Endothelial cell of umbilical vein (primary cell): ENCODE measurements around the gene ATP5IF1. TPM values are rescaled to one million over a fixed set of nuclear protein-coding genes. Genes with fewer than 3 reads are reported as not detected.

Source experiments
- BruUV-seq: library from RNA; stranded (reverse); fragments of 400-500 nt; replicated peaks from 2 replicates; lab custom pipeline; 2021; lab: Mats Ljungman, UMichigan
- CTCF ChIA-PET: fragments of 300-600, 350-600 bp; sonication (Branson Sonifier 250); formaldehyde crosslinking; loops from one replicate; lab custom pipeline; 2021; ENCODE audit warnings: antibody characterized with exemption, inconsistent platforms; lab: Charles Lee
- POLR2A ChIA-PET: fragments of 300-600, 350-600 bp; sonication (Branson Sonifier 250); formaldehyde crosslinking; loops from one replicate; lab custom pipeline; 2021; ENCODE audit warnings: antibody characterized with exemption, inconsistent platforms; lab: Charles Lee
- DNase-seq: peaks from one replicate; pipeline ENCODE4 v3.0.0-alpha.2; 2011; ENCODE audit warnings: low read depth, low spot score
- FAIRE-seq: peaks from 2 replicates; lab custom pipeline; 2011; peaks lifted over from hg19 to GRCh38; lab: Jason Lieb, UNC
- H2AFZ ChIP-seq: 2 replicates; pipeline ENCODE4 v1.6.0; 2012; ENCODE audit warnings: low read depth, low read length, control low read depth, inconsistent platforms
- H3K27ac ChIP-seq: 2 replicates; pipeline ENCODE4 v1.5.1; 2011; ENCODE audit warnings: low read depth, mild to moderate bottlenecking, control low read depth, low read length, moderate library complexity; ENCODE audit not compliant: insufficient read depth
- H3K27me3 ChIP-seq, 2 experiments: 2 replicates each; pipeline versions ENCODE4 v1.6.0 to v1.6.1; 2011; ENCODE audit warnings: low read length in 2 of 2, mixed read lengths in 1 of 2; ENCODE audit not compliant: control insufficient read depth in 2 of 2, insufficient read depth in 2 of 2
- H3K36me3 ChIP-seq, 2 experiments: 2 replicates in 1 of 2; 3 replicates in 1 of 2; pipeline ENCODE4 v1.5.1; 2011; ENCODE audit warnings: low read length in 2 of 2, mild to moderate bottlenecking in 1 of 2, moderate library complexity in 1 of 2; ENCODE audit not compliant: control insufficient read depth in 2 of 2, insufficient read depth in 2 of 2; ENCODE audit errors: extremely low read depth in 1 of 2
- H3K4me1 ChIP-seq: 3 replicates; pipeline ENCODE4 v1.5.1; 2011; ENCODE audit warnings: mild to moderate bottlenecking, low read length; ENCODE audit not compliant: control insufficient read depth, insufficient read depth; ENCODE audit errors: extremely low read depth
- H3K4me2 ChIP-seq: 2 replicates; pipeline ENCODE4 v1.6.1; 2011; ENCODE audit warnings: low read length, control low read depth, mixed read lengths; ENCODE audit not compliant: insufficient read depth
- H3K4me3 ChIP-seq, 3 experiments: fragments of 200-600 bp in 1 of 3; sonication (generic), shearing (Covaris generic) in 1 of 3; replicated peaks in 1 of 3; 2 replicates each; pipeline ENCODE4 v1.5.1; 2011 to 2016; ENCODE audit warnings: control low read depth in 3 of 3, low read length in 3 of 3, mild to moderate bottlenecking in 2 of 3, inconsistent platforms in 1 of 3, low read depth in 1 of 3, moderate library complexity in 1 of 3; ENCODE audit not compliant: insufficient read depth in 1 of 3
- H3K79me2 ChIP-seq: 2 replicates; pipeline ENCODE4 v1.6.0; 2012; ENCODE audit warnings: low read length, inconsistent platforms; ENCODE audit not compliant: control insufficient read depth, insufficient read depth
- H3K9ac ChIP-seq: replicated peaks from 2 replicates; pipeline ENCODE3; 2011; ENCODE audit warnings: low read length, control low read depth; ENCODE audit not compliant: insufficient read depth; ENCODE audit errors: extremely low read depth
- H3K9me1 ChIP-seq: replicated peaks from 3 replicates; pipeline ENCODE4 v1.6.0; 2011; ENCODE audit warnings: mild to moderate bottlenecking, low read length; ENCODE audit not compliant: control insufficient read depth, insufficient read depth; ENCODE audit errors: extremely low read depth
- H3K9me3 ChIP-seq: replicated peaks from 2 replicates; pipeline ENCODE4 v1.5.1; 2012; ENCODE audit warnings: low read length, inconsistent platforms; ENCODE audit not compliant: control insufficient read depth, insufficient read depth
- H4K20me1 ChIP-seq: replicated peaks from 2 replicates; pipeline ENCODE3; 2011; ENCODE audit warnings: mild to moderate bottlenecking, low read length; ENCODE audit not compliant: control insufficient read depth, insufficient read depth; ENCODE audit errors: extremely low read depth
- CTCF ChIP-seq, 2 donors: IDR thresholded peaks; 1 replicate in 1 of 2; 2 replicates in 1 of 2; pipeline ENCODE4 v1.5.1; 2011; ENCODE audit warnings: low read length in 2 of 2, mild to moderate bottlenecking in 2 of 2, moderate library complexity in 2 of 2, control low read depth in 1 of 2, inconsistent platforms in 1 of 2, low read depth in 1 of 2; ENCODE audit not compliant: insufficient read depth in 1 of 2; ENCODE audit errors: extremely low read depth in 1 of 2
- EZH2 ChIP-seq: IDR thresholded peaks from 2 replicates; pipeline ENCODE4 v1.6.1; 2012; ENCODE audit warnings: borderline replicate concordance, low read depth, mild to moderate bottlenecking, moderate library complexity, low read length, inconsistent platforms; ENCODE audit not compliant: severe bottlenecking
- JUN ChIP-seq: IDR thresholded peaks from 2 replicates; pipeline ENCODE4 v1.6.1; 2011; ENCODE audit warnings: borderline replicate concordance, low read depth; ENCODE audit not compliant: insufficient read length, insufficient read depth
- dilution Hi-C: fragments of 300-500 bp; cut with MboI; formaldehyde crosslinking; loops from one replicate; pipeline ENCODE4 v1.15.0; 2019; ENCODE audit warnings: low sequenced_read_pairs; ENCODE audit not compliant: extremely low pct_ligation_motif_present
- intact Hi-C: fragments of 100-400 bp; cut with micrococcal nuclease; formaldehyde crosslinking; loops from one replicate; pipeline ENCODE4 v1.10.0; 2022
- polyA plus RNA-seq, 4 experiments: library from polyadenylated mRNA; depleted of rRNA in 3 of 4; stranded (reverse) in 3 of 4; unstranded in 1 of 4; fragments of >200 nt; gene quantifications; 2 replicates each; pipeline versions ENCODE4 v1.2.1 to v1.2.3, GENCODE V29; 2011 to 2012; ENCODE audit warnings: missing spikeins in 1 of 4
- total RNA-seq: library from RNA; stranded (reverse); gene quantifications from 2 replicates; pipeline ENCODE4 v1.2.3, GENCODE V29; 2021

Gene ATP5IF1
- total and polyA plus RNA-seq, 2 donors (not counting 3 experiments of a cell fraction or from before 2014, with no cell fraction given) = 133 to 243 TPM

- intact Hi-C loops (loop anchor here (1.0 to 2.0 kb wide), 7 partner anchors 12 to 629 kb away; partner anchors contain the start of genes MED18 and SESN2), dilution Hi-C loops (no loop called here)
- peaks cover 29% of the 10 kb centered on the region for H3K4me1 ChIP-seq
- H3K27ac ChIP-seq = peak overlapping the region; percentile 22
- DNase-seq = no peak
- H3K4me3 ChIP-seq = peak overlapping the region in 2 of 3 experiments; percentile 12 to 51
- peak overlapping the region; percentile 13 for H3K9ac ChIP-seq
- ChIA-PET CTCF (interaction anchor here (0.6 to 3.6 kb wide), 38 partner anchors 11 to 630 kb away, joined by 3 to 83 read pairs (median 8); partner anchors contain the start of genes ATP5IF1, MED18, PHACTR4 and SESN2), POLR2A (interaction anchor here (1.1 to 2.3 kb wide), 4 partner anchors 11 to 334 kb away, joined by 3 to 13 read pairs (median 7); partner anchors contain the start of genes RCC1 and SESN2)
- peaks cover 2% of the 10 kb centered on the region for H3K79me2 ChIP-seq
- H3K9me3 ChIP-seq = no peaks in the 10 kb centered on the region
- FAIRE-seq = peak; percentile 47
- no peaks in the 10 kb centered on the region for H4K20me1 ChIP-seq
- no peaks in the 10 kb centered on the region for H3K36me3 ChIP-seq
- TF ChIP-seq EZH2 = no peak
- H2AFZ ChIP-seq = peak overlapping the region; percentile 98
- H3K9me1 ChIP-seq = no peaks in the 10 kb centered on the region
- H3K4me2 ChIP-seq = peak overlapping the region; percentile 90
- H3K27me3 ChIP-seq = no peaks in the 10 kb centered on the region
- BruUV-seq = no TSS peak
Measured at GRCh38 chr1:28247612-28248272, 11.8 kb downstream of the ATP5IF1 start.

GRCh38 chr1:28248273-28249012, 12.5 kb downstream of the ATP5IF1 start:
- dilution Hi-C loops (no loop called here), intact Hi-C loops (loop anchor here (1.0 to 2.0 kb wide), 8 partner anchors 11 to 628 kb away; partner anchors contain the start of genes MED18 and SESN2)
- peak; percentile 85 for DNase-seq
- H4K20me1 ChIP-seq = no peaks in the 10 kb centered on the region
- CTCF ChIA-PET = interaction anchor here (0.6 to 3.6 kb wide), 48 partner anchors 11 to 629 kb away, joined by 3 to 83 read pairs (median 6); partner anchors contain the start of genes ATP5IF1, EYA3, MED18 and PHACTR4
- no peaks in the 10 kb centered on the region for H3K9me1 ChIP-seq
- peak overlapping the region; percentile 62 for H3K4me2 ChIP-seq
- peaks cover 2% of the 10 kb centered on the region for H3K79me2 ChIP-seq
- H3K9me3 ChIP-seq = no peaks in the 10 kb centered on the region
- no peaks in the 10 kb centered on the region for H3K27me3 ChIP-seq
- POLR2A ChIA-PET = interaction anchor here (0.8 to 2.3 kb wide), 9 partner anchors 10 to 394 kb away, joined by 3 to 13 read pairs (median 3); partner anchors contain the start of genes ATP5IF1, MED18, RCC1 and SESN2
- no peak for TF ChIP-seq JUN
- peak; percentile 91 to 96 for TF ChIP-seq CTCF (IDR thresholded peaks at IDR 0.05; ENCODE audit: extremely low read depth in 1 of 2, insufficient read depth in 1 of 2, low read depth in 1 of 2, low read length in 2 of 2)
- H2AFZ ChIP-seq = peak overlapping the region; percentile 98
- H3K36me3 ChIP-seq = no peaks in the 10 kb centered on the region
- peak overlapping the region; percentile 22 for H3K27ac ChIP-seq
- FAIRE-seq = peak; percentile 87
- BruUV-seq = no TSS peak
- peak overlapping the region in 1 of 3 experiments; percentile 10 for H3K4me3 ChIP-seq
- peak overlapping the region; percentile 13 for H3K9ac ChIP-seq
- peaks cover 25% of the 10 kb centered on the region for H3K4me1 ChIP-seq
